NCI-H748 treated with DMSO at 0.1 percent for 48 hours (cell line): ENCODE results near the gene FGL2.
"Not testable (repeated sequence)": the region's sequence is repeated elsewhere in the genome, so short reads cannot be mapped to it uniquely, and the experiment has no call there.

Source experiments
- DNase-seq: peaks from one replicate; lab custom pipeline; 2025; lab: John Stamatoyannopoulos, UW

Gene FGL2, protein sequence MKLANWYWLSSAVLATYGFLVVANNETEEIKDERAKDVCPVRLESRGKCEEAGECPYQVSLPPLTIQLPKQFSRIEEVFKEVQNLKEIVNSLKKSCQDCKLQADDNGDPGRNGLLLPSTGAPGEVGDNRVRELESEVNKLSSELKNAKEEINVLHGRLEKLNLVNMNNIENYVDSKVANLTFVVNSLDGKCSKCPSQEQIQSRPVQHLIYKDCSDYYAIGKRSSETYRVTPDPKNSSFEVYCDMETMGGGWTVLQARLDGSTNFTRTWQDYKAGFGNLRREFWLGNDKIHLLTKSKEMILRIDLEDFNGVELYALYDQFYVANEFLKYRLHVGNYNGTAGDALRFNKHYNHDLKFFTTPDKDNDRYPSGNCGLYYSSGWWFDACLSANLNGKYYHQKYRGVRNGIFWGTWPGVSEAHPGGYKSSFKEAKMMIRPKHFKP

GRCh38 chr7:77199013-77199966 lies at the start of gene FGL2:
Gene FGL2, minus strand, starts transcription at chr7:77199819. Its CDS starts 26 bp downstream, at chr7:77199793.
- DNase-seq = no peak

GRCh38 chr7:77248154-77248553 lies 48.5 kb upstream of the FGL2 start:
- no peak for DNase-seq

DNA sequence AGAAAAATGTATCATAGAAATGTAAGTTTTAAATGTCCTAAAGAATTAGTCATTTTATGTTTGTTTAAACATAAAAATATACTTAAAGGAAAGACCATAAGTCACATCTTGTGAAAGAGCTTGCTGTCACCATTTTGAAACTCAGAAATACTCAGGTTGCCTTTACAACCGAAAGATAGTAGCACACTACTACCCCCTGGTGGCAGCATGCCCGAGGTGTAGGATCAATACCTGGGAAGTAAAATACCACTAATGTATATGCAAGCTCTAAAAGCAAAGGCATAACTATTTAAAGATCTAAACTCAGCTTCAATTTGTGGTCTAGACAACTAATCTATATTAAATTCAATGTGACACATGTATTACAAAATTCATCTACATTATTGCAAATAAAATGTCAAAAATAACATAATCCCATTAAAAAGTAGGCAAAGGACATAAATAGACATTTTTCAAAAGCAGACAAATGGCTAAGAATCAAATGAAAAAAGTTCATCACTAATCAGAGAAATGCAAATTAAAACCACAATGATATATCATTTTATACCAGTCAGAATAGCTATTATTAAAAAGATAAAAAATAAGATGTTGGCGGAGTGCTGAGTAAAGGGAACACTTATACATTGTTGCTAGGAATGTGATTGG lies 47.7 kb upstream of the FGL2 start:
- peak; percentile 38 for DNase-seq

DNA sequence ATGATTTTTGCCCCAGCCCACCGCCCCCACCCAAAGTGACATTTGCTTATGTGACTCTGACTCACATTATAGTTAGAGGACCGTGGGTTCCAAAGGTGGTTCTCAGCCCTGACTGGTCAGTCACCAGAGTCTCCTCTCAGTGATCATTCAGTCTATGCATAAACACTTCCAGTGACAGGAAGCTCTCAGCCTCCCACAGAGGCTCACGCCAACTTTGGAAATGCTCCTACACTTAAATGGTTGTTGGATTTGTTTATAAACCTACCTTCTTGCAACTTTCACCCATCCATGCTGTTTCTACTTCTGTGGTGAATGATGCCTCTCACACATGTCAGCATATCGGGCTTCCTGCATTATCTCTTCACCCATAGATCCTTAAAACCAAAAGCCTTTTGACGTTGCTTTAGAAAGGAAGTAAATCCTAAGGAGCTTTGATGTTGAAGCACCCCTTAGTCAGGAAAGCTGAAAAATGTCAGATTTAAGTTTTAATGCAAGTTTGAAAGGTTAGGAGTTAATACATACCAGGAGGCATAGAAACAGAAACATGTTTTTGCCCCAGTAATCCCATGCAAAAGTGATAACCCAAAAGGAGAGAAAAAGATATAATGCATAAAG lies 46.5 kb upstream of the FGL2 start:
- no peak for DNase-seq

GRCh38 chr7:77245015-77245755 lies 45.6 kb upstream of the FGL2 start:
- DNase-seq = no peak

GRCh38 chr7:77244222-77244934 lies 44.8 kb upstream of the FGL2 start:
- DNase-seq = no peak

GRCh38 chr7:77242554-77242953 lies 42.9 kb upstream of the FGL2 start:
- DNase-seq = no peak

GRCh38 chr7:77242068-77242467 lies 42.4 kb upstream of the FGL2 start:
- DNase-seq = no peak

DNA sequence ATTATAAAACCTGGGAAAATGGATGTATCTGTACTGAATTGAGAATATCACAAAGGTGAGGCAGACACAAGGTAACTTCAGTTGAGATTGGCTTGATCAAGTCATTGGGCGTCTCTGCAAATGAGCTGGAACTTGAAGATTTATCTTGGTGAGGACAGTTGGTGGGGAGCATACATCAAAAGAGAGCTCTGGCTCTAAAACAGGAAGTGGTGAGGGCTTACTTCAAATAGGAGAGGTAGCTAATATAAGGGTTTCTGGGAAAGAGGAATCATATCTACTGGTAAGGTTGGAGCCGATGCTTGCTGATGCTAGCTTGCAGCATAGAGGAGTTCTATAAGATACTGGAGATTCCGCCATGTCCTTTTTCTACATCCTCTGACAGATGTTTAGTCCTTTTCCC lies 39.9 kb upstream of the FGL2 start:
- DNase-seq = no peak

- DNase-seq = no peak
These were observed 39.1 kb upstream of the FGL2 start for GRCh38 chr7:77238703-77239136.

- no peak for DNase-seq
These were observed 35.7 kb upstream of the FGL2 start for GRCh38 chr7:77235276-77235675.

GRCh38 chr7:77232467-77232866 lies 32.8 kb upstream of the FGL2 start:
- DNase-seq = no peak

GRCh38 chr7:77228795-77229194 lies 29.2 kb upstream of the FGL2 start:
- DNase-seq = not testable (repeated sequence)

GRCh38 chr7:77226357-77226839 lies 26.8 kb upstream of the FGL2 start:
- no peak for DNase-seq

- no peak for DNase-seq
These were observed 23.6 kb upstream of the FGL2 start for GRCh38 chr7:77223261-77223660.

DNA sequence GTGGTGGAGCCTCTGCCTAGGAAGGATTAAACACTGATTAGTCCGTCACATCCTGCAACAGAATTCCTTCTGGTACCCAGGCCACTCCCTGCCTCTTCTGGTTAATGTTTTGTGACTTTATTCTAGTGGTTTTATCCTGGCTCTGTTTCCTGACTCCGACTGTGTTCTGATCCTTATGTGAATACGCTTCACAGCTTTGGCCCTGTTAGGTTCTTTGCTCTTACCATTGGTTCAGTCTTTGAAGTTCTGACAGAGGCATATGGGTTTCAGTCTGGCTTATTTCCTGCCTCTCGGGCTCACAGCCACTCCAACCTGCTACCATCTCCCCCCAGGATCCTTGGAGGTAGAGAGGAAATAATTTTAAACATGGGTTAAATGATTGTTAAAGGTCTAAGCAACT lies 23.2 kb upstream of the FGL2 start:
- no peak for DNase-seq

DNA sequence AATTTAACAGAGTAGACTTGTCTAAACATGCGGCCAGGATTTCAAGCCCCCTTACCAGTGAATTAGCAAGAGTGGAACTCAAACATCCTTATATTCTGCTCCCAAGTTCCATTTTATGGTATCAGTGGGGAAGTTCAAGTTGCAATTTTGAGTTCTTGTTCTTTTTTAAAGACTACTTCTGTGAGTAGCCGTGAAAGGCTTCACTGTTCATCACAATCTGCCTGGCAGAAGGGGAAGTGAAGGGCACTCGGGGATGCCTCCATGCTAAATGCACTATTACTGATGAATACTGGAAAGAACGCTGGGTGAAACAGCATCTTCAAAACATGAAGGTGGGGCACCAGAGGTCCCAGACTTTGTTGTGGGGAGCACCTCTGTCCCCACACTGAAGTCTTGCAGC lies 22.4 kb upstream of the FGL2 start:
- no peak for DNase-seq

GRCh38 chr7:77219701-77220331 lies 20.2 kb upstream of the FGL2 start:
- DNase-seq = not testable (repeated sequence)

DNA sequence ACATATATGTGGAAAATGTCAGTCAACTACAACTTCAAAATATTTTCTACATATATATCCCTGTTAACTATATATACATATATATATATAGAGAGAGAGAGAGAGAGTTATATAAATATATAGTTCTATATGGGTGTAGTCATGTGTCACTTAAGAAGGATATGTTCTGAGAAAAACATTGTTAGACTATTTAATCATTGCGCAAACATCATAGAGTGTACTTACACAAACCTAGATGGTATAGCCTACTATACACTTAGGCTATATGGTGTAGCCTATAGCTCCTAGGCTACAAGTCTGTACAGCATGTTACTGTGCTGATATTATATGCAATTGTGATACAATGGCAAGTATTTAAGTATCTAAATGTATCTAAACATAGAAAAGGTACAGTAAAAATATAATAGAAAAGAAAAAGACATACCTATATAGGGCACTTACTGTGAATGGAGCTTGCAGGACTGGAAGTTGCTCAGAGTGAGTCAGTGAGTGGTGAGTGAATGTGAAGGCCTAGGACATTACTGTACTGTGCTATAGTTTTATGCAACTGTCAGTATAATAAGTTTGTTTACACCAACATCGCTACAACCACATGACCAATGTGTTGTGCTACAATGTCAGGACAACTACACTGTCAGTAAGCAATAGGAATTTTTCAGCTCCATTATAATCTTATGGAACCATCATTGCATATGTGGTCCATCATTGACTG lies 18.0 kb upstream of the FGL2 start:
- no peak for DNase-seq
